Stimulated activated CD8-positive, alpha-beta memory T cell treated with anti-CD3 and anti-CD28 coated beads, Interleukin-12 subunit alpha, Interleukin-12 subunit beta, amount 100 ng/mL, for 1 hour (primary cell): ENCODE results near the gene RFPL2.

ENCODE experiments used
- DNase-seq: peaks from one replicate; pipeline ENCODE4 v3.0.0-alpha.2; 2020; ENCODE audit warnings: low read depth

Gene RFPL2

GRCh38 chr22:32204856-32205722 is at the start of gene RFPL2:
RFPL2 (minus strand) TSS chr22:32205073; CDS start chr22:32202451, 2,622 bp downstream.
- DNase-seq: no peak

DNA sequence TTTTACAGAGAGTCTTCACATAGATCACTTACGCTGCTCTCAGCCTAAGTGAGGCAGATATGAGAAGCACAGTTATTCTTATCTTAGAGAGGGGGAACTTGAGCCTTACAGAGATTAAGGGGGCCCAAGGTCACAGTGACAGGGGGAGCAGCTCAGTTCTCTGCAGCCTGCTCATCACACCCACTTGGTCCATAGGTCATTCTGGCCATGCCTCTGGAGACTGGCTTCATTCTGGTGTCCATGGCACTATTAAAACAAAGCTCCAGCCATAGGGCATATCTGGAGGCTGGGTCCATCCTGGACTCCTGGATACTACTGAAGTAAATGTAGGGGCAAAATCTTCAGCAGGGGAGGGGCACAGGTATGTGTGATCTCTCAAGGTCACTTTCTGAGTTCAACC is 44.4 kb upstream of the RFPL2 start:
- DNase-seq: no peak

GRCh38 chr22:32248276-32248675 is 43.4 kb upstream of the RFPL2 start:
- DNase-seq: no peak

DNA sequence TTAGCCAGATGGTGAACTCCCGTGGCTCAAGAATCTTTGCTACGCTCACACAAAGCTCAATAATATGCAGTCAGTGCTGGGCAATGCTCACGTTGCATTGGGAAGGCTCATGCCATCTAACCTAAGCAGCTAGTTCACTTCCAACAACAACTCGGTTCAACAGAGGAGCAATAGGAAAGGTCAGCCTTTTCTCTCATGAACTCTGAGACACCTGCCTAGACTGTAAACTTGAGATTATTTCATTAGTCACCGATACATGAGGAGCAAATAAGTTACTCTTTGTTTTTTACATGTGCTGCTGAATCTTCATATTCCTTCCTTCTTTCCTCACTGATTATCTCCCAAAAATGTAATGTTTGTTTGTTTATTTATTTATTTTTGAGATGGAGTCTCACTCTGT is 41.3 kb upstream of the RFPL2 start:
- DNase-seq: no peak

DNA sequence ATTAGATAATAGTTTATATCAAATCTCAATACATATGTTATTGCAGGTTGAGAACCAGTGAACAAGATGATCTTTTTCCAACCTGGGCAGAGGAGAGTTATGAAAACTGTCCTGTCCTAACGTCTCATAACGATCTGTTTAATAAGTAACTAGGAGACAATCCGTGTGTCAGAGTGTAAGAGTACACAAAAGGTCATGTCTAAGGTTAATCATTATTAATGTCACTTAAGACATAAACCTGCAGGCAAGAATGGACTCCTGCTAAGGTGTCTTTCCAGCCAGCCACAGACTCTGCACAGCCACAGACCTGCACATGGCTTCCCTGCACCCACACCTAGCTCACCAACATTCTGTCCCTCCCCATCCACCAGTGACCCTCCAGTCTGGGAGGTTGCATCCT is 40.2 kb upstream of the RFPL2 start:
- no peak for DNase-seq

DNA sequence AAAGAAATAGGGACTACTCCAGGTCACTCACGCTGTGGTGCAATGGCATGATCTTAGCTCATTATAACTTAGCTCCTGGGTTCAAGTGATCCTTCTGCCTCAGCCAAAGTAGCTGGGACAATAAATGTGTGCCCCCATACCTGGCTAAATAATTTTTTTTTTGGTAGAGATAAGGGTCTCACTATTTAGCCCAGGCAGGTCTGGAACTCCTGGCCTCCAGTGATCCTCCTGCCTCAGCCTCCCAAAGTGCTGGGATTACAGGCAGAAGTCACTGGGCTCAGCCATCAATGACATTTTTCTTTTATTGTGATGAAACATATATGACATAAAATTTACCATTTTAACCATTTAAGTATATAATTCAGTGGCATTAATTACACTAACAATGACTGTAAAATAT is 39.7 kb upstream of the RFPL2 start:
- no peak for DNase-seq

DNA sequence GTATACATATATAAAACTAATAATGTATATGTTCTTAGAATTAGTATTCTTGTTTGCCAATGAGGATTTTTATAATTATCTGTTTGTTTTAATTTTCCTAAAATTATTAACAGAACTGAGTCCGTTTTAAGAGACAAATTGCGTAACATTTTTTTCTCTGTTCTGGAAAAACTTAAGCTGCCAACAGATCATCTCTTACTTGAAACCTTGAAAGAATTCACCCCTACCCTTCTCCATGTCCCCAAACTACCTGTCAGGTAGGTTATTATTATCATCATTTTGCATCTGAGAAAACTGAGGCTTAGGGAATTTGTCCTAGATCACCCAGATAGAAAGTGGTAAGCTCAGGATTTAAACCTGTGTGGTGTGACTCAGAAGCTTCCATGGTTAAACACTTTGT is 35.6 kb upstream of the RFPL2 start:
- DNase-seq: no peak

GRCh38 chr22:32237906-32238305 is 33.0 kb upstream of the RFPL2 start:
- DNase-seq: no peak

DNA sequence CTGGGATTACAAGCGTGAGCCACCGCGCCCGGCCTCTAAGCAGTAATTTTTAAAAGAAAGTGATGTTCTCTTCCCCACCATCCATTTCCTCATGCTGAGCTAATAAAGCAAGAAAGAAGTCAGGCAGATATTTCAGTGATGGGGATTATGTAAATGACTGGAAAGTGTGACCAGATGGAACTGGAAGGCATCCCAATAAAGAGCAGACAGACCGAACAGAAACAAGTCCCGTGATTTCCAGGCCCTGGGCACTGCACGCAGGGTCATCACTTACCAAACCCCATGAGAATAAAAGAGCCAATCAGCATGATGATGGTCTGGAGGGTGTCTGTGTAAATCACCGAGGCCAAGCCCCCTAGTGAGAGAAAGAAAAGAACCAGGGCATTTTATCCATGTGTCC is 32.1 kb upstream of the RFPL2 start:
- no peak for DNase-seq

DNA sequence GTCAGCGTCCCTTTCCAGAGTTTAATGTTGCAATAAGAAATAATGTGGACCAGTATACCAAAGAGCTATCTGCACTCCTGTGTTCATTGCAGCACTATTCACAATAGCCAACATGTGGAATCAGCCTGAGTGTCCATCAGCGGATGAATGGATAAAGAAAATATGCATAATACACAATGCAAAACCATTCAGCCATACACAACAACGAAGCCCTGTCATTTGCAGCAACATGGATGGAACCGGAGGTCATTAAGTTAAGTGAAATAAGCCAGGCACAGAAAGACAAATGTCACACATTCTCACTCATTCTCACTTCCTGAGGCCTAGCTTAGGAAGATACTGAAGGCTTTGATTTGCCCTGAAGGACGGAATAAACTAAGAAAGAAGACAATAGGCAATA is 28.2 kb upstream of the RFPL2 start:
- DNase-seq: no peak

DNA sequence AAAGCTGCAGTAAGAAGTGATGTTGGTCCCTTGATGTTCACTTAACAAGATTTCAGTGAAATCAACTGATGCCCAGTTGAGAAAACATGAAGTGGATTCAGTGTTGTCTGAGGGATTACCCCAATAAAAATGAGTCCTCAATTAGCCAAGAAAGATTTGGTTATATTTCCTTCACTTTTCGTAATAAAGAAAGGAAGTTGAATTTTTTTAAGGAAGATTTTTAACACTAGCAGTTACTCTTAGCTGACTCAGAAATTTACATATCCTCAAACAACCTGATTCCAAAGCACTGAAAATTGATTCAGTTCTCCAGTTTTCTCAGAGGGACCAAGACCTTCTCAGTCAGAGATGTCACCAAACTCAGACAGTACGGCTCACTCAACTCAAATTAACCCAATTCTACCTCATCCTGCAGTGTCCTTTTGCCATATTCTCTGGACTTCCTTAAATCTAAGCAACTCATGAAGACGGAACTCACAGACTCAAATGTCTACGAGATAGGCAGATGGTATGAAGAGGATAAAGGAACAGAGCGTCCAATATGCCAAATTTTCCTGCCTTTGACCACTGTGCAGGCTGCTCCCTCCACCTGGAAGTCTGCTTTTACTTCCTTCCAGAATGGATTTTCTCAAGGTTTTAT is 27.4 kb upstream of the RFPL2 start:
- DNase-seq: no peak

GRCh38 chr22:32226326-32227104 is 21.6 kb upstream of the RFPL2 start:
- no peak for DNase-seq

DNA sequence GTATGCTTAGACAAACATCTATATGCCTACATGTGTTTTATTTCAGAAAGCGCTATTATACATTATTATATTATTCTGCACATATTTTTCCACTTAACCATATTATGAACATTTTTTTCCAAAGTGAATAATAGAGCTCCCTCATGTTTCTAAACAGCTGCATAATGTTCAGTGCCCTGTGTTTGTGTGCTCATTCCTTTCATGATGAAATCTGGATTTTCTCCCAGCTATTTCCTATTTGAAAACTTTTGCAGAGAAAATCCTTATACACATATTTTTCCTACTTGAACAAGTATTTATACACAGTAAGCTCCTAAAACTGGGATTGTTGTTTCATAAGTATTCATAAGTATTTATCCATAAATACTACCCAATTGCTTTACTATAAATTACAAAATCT is 18.1 kb upstream of the RFPL2 start:
- no peak for DNase-seq

DNA sequence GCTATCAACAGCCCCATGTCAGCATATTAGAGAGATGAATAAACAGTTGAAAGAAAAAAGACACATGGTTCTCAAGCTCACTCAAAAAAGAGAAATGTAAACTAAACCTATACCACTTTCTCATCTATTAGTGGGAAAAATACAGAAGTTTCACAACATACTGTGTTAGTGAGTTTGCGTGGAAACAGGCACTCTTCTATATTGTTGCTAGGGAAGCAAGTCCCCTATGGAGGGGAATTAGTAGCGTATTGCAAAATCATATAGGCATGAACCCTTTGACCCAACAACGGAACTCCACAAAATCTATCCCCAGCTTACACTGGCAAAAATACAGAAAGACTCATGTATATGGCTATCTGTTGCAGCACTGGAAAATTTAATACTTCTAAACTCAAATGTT is 14.2 kb upstream of the RFPL2 start:
- DNase-seq: no peak

GRCh38 chr22:32218470-32218869 is 13.6 kb upstream of the RFPL2 start:
- DNase-seq: no peak

GRCh38 chr22:32217465-32217864 is 12.6 kb upstream of the RFPL2 start:
- DNase-seq: no peak

GRCh38 chr22:32216911-32217310 is 12.0 kb upstream of the RFPL2 start:
- no peak for DNase-seq

GRCh38 chr22:32211011-32211410 is 6.1 kb upstream of the RFPL2 start:
- no peak for DNase-seq

DNA sequence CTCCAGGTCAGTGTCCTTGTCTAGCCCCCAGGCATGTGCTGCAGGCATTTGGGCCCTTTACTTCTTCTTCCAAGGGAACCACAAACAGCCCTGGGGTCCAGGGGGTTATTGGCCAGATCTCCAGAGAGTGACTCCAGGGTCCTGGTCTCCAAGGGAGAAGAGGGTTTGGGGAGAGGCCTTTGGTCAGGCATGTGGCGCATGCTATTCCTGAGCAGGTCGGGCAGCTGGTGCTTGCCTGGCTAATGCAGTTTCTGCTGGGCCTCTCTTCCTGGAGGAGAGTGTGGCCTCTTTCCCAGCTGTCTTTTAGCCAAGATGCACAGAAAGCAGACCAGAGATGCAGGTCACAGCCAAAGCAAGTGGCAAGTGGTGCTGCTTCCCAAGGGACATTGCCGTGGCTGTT is 3.8 kb upstream of the RFPL2 start:
- DNase-seq: no peak

DNA sequence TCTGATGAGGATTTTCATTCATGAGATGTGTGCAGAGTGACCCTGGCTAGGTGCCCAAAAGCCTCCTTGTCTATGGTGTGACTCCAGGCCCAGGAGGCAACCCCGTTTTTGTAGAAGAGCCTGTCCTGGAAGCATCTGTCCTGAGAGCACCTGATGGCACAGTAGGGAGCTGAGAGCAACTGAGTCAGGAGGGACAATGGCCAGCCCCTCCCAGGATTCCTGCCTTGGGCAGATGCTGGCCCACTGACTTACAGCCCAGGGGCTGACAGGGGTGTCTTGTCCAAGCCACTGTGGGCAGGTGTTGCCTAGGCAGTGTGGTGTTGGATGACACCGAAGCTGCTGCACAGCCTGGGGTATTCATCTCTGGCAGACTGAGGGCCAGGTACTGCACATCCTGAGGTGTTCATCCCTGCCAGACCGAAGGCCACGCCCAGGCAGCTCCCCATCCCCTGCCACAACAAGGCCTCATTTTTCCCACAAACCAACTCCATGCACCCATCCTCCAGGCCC is 3.2 kb upstream of the RFPL2 start:
- no peak for DNase-seq

GRCh38 chr22:32206774-32207758 is 2.2 kb upstream of the RFPL2 start:
- no peak for DNase-seq
